GM18519 (cell line): ENCODE data around the gene C1orf53.

Source experiments
- ATAC-seq: cut with Tn5 transposase; IDR thresholded peaks from one replicate; pipeline ENCODE4 v1.9.1; 2021; ENCODE audit warnings: mild to moderate bottlenecking, moderate library complexity; ENCODE audit not compliant: unreplicated experiment, low FRiP score

Gene C1orf53

DNA sequence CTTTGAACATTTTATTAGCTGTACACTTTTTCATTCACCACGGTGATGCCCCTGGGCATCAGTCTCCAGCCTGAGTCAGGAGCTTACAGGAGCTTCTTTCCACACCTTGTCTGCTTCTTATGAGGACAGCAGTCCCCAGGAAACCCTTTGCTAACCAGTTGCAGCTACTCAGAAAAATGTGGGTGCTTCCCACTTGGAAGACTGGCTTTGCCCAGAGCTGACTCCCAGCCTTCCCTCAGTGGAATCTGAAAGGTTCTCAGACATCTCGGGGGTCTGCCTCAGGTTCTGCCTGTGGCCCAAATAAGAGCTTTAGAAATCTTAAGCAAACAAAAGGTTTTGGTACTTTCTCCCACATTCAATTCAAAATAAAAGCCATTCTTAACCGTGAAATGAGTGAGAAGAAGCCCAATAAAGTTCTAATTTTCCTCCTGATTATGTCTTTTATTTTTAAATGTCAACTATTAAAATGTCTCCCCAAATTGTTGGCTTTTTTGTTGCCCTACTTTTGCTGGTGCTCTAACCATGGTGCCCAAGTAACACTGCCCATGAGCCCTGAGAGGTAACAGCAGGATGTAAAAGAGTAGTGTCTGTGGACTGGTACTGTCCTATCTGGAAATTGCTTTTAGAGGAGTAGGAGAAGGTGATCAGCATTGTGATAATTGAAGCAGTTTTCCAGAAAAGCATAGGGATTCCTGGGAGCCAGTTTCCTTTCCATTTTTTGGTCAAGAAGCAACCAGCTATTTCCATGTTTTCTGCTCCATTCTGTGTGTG is 5.6 kb downstream of the C1orf53 start:
- ATAC-seq, result no peak

- no peak for ATAC-seq
Measured at GRCh38 chr1:197908716-197909220, 6.3 kb downstream of the C1orf53 start.

DNA sequence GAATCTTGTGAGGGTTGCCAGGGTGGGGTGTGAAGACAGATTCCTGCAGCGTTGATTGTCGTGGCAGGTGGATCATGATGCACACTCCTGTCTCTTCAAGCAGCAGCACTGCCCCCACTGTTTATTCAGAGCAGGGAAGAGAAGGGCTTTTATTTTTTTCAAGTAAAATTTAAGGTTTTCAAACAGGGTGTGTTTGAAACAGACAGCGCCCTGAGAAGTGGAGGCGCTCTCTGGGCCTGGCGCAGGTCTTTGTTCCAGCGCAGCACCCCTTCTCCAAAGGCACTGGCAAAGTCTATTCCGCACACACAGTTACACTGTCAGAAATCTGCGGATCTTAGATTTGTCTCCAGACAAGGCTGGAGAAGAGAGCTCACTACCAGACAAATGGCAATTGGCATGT is 7.0 kb downstream of the C1orf53 start:
- no peak for ATAC-seq

DNA sequence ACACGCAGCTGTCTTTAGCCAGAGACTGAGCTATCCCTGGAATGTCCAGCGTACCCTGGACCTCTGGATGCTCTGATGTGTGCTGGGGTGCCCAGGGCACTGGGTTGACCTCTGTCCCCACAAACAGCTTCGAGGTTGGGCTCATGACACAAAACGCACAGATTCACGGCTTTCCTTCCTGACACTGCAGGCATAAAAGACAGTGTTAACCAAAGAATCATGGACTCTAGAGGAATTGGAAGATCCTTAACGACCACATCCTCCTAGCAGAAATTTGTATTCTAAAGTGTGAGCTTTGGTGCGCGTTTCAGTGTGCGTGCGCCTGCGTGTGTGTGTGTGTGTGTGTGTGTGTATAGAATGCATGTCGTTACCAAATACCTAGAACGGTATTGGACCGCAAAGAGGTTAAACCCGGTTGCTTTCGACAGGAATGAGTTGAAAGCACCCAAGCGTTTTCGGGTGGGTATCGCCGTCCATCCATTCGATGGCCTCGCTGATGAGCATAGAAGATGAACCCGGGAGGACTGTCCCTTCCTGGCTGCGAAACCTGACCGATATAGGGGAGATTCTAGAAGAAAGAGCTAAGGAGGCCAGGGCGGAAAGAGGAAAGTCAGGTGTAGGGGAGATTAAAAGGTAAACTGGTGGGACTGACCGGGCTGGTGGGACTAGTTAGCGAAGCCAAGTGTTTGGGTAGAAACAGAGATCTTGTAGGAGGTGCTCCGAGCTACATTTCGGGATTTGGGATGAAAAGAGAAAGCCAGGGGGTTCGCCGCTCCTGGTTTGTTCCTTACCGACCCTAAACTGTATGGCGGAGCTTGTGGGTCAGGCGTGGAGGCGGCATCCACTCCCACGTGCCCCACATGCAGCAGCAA is 7.9 kb downstream of the C1orf53 start:
- no peak for ATAC-seq

GRCh38 chr1:197911111-197911856 is 8.9 kb downstream of the C1orf53 start:
- no peak for ATAC-seq

DNA sequence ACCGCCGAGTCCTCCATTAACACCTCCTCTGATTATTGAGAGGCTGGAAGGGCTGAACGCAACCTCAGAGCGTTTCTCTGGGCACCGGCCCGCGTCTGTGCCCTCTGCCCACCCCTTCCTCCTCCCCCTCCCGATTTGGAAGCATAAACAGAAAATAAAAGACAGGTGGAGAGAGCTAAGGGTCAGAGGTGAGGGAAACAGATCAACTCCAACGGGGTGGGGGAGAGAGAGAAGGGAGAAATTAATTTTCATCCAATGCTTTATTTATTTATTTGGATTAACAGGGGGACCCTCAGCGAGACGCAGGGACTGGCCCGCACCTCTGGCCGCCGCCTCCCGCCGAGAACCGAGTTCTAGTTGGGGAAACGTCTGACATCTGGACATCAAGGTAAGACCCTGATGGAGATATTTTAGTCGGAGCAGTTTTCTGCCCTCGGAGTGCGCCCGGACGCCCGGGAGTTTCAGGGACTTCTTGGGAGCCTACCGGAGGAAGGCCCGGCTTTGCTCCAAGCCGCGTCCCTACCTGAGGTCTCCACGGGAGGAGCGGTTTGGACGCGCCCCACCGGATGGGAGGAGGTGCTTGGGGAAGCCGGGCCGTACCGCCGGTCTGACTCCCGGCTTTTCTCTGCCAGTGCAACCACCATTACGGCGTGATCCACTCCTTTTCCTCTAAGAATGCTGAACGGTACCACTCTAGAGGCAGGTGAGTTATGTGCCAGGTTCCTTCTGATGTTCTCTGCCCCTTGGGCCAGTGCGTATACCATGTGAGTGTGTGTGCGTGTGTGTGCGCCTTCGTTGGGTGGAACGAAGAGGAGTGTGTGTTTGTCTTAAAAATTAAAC is 9.6 kb downstream of the C1orf53 start:
- ATAC-seq, result no peak

DNA sequence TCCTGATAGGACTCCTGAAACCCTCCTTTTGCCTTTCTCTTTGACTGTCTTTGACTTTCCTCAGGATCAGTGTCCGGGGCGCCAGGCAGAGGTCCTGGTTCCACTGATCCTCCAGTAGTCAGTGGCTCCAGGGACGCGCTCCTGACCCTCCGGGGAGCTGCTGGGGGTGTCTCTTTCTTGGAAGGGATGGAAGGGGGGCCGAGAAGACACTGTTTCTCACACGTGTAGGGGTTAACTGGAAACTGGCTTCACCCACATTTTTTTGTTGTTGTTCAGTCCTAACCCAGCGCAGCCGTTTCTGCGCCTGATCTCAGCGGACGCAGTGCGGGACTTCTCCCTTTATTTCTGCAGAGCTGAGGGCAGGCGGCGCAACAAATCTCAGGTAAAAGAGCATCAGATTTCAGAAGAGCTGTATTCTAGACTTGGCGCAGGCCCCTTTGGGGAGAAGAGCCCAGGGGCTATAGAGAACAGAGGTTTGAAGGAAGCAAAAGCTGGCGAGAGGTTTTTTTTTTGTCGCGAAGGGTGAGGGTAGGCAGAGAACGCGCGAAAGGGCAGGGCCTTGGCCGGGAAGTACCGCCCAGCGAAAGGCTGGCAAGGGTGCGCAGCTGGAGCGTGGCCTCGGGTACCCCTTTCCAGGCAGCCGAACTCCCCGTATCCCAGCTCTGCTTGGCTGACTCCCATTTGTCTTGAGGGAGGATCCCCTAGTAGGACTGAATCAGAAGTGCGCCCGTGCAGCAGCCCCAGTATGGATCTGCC is 10.5 kb downstream of the C1orf53 start:
- ATAC-seq, result no peak

DNA sequence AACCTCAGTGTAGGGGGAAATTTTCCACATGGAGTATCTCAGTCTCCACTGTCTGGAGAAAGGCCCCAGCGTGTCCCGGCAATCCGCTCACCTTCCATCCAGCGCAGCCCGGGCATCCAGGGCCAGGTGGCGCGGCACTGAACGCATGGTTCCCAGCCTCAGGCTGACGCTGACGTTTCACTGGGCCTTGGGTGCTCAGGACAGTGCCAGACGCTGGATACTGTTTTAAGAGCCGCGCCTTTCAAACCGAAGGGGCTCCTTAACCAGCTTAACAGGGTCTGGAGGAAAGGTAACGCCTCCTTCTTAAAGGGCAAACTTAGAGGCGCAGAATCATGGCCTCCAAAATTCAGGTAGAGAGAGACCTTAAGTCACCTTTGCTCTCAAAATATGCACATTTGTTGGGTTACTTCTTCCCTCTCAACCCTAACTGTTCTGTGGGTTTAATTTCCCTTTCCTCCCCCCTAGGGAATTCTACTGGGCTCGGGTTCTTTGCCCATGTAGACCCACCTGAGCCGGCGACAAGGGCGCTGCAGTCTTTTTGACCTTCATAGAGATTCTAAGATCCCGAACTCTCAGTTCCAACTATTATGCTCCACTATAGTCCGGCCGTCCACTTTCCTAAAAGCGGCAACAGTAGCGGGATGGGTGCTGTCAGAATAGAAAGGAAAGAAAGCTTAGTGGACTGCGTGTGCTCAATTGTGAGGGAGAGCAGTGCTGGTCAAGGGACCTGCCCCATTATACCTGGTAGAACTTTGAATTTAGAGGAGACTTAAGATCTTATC is 11.3 kb downstream of the C1orf53 start:
- no peak for ATAC-seq

DNA sequence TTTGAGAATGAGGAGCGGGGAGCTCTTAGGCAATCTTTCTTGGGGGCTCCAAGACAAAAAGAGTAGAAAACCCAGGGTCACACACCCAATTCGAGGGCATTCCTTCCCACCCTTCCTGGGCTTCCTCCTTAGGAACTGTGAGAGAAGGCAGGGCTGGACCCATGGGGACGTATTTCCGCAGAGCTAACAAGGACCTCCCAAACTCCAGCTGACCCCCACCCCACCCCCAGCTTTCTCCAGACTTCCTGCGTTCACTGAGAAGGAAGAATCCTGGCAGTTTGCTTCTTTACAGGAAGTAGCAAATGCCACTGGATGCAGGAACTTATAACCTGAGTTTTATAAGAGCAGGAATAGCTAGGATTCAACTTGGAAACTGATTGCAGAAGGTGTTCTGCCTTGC is 12.1 kb downstream of the C1orf53 start:
- ATAC-seq, result no peak

GRCh38 chr1:197915260-197915861 is 12.9 kb downstream of the C1orf53 start:
- ATAC-seq, result no peak

DNA sequence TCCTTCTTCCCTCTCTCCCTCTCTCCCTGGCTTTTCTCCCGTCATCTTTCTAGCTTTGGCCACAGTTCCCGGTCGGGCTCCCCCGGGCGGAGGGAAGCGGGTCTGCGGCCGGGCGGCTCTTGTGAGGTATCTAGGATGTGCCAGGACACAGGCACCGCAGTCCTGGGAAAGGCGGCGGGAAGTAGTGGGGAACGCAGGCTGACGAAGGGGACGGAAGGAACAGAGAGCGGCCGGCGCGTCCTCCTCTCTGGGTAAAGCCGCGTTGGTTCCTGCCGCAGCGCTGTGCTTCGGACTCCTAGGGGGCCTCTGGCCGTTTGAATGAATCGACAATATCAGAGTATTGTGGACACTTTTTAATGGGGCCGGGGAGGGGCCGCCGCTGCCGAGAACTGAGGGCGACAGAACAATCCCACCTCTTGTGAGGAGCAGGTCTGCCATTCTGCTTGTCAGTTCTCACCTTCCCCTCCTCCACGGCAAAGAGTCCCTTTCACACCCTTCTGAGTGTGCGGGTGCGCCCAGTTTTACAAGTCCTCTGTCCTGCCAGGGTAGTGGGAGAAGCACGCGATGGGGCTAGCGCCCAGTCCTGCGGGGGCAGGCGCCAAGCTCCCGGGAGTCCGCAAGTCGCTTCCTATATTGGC is 13.6 kb downstream of the C1orf53 start:
- ATAC-seq, result no peak

GRCh38 chr1:197916500-197916983 is 14.1 kb downstream of the C1orf53 start:
- ATAC-seq, result no peak

GRCh38 chr1:197917805-197918651 is 15.6 kb downstream of the C1orf53 start:
- ATAC-seq, result no peak

- ATAC-seq, result no peak
Measured at GRCh38 chr1:197918807-197919345, 16.4 kb downstream of the C1orf53 start.

GRCh38 chr1:197919346-197920066 is 17.1 kb downstream of the C1orf53 start:
- ATAC-seq, result no peak

DNA sequence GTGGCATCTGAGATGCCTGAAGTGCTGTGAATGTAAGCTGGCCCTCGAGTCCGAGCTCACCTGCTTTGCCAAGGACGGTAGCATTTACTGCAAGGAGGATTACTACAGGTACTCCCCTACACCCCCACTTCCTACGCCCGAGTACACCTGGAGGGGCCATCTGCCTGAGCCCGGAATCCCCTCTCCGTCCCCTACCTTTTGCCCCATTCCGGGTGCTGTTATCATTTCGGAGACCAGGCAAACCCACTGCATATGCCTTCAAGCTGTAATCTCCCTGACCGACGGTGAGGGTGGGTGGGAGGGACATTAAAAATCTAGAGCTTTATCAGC is 17.6 kb downstream of the C1orf53 start:
- no peak for ATAC-seq
